Measurements from ENCODE around the gene CALCR. TPM values are rescaled to one million over a fixed set of nuclear protein-coding genes. Genes with fewer than 3 reads are reported as not detected.
A peak's percentile ranks its signal among the peaks of the same experiment; 100 is the strongest.

Gene CALCR
- not detected in 2 replicates for total RNA-seq (2022)
- percentile 5 among the genes with signal in this experiment for Bru-seq, nascent RNA
- percentile 13 among the genes with signal in this experiment for BruChase-seq, experiment 1, labeled RNA remaining after a 6-hour chase
- percentile 4 among the genes with signal in this experiment for BruChase-seq, experiment 2, labeled RNA remaining after a 2-hour chase
- long read RNA-seq = 0 reads

- BruUV-seq (replicated peaks) = no TSS peak
- intact Hi-C loops (cut with micrococcal nuclease; ENCODE audit: unreplicated experiment) = no loop called here
- CTCF ChIA-PET = no interaction called here
- Mint-ChIP-seq H3K9me3 (ENCODE audit: low read depth, unreplicated experiment) (no peaks in the 10 kb centered on the region), H3K4me3 (ENCODE audit: low read depth, unreplicated experiment) (peak within 1 kb of the TSS; percentile 66), H3K27ac (ENCODE audit: unreplicated experiment) (no peak within 1 kb of the TSS), H3K4me1 (ENCODE audit: low read depth, unreplicated experiment) (peaks cover 38% of the 10 kb centered on the region), H3K36me3 (ENCODE audit: insufficient read depth, unreplicated experiment) (peaks cover 6% of the 10 kb centered on the region), H3K27me3 (ENCODE audit: unreplicated experiment) (peaks cover 49% of the 10 kb centered on the region)
- TF ChIP-seq CTCF (IDR thresholded peaks at IDR 0.05; ENCODE audit: unreplicated experiment) = no peak
- peak; percentile 21 for DNase-seq
Measured at GRCh38 chr7:93574646-93575554, at the start of gene CALCR. Gene CALCR, minus strand, starts transcription at chr7:93574724. Its CDS starts 87,743 bp downstream, at chr7:93486981.

GRCh38 chr7:93623816-93624215, 49.3 kb upstream of the CALCR start:
- Mint-ChIP-seq H3K36me3 (ENCODE audit: insufficient read depth, unreplicated experiment) (peaks cover 5% of the 10 kb centered on the region), H3K27me3 (ENCODE audit: unreplicated experiment) (no peaks in the 10 kb centered on the region), H3K4me1 (ENCODE audit: low read depth, unreplicated experiment) (peaks cover 7% of the 10 kb centered on the region), H3K9me3 (ENCODE audit: low read depth, unreplicated experiment) (no peaks in the 10 kb centered on the region), H3K4me3 (ENCODE audit: low read depth, unreplicated experiment) (no peak overlapping the region), H3K27ac (ENCODE audit: unreplicated experiment) (no peak overlapping the region)
- no peak for DNase-seq
- no TSS peak for BruUV-seq (replicated peaks)
- intact Hi-C loops (cut with micrococcal nuclease; ENCODE audit: unreplicated experiment) = loop anchor here (5.0 to 10.0 kb wide), 2 partner anchors 601 to 653 kb away; no protein-coding TSS in a partner anchor
- TF ChIP-seq CTCF (IDR thresholded peaks at IDR 0.05; ENCODE audit: unreplicated experiment) = no peak
- CTCF ChIA-PET = no interaction called here

GRCh38 chr7:93622036-93623033, 47.8 kb upstream of the CALCR start:
- no TSS peak for BruUV-seq (replicated peaks)

More at GRCh38 chr7:93622036-93623033, 47.8 kb upstream of the CALCR start:
- H3K4me1 Mint-ChIP-seq (ENCODE audit: low read depth, unreplicated experiment) = peaks cover 7% of the 10 kb centered on the region
- peak overlapping the region; percentile 60 for H3K4me3 Mint-ChIP-seq (ENCODE audit: low read depth, unreplicated experiment)
- DNase-seq = peak; percentile 20
- TF ChIP-seq CTCF (IDR thresholded peaks at IDR 0.05; ENCODE audit: unreplicated experiment) = peak; percentile 59
- intact Hi-C loops (cut with micrococcal nuclease; ENCODE audit: unreplicated experiment) = loop anchor here (5.0 to 10.0 kb wide), 2 partner anchors 602 to 655 kb away; no protein-coding TSS in a partner anchor
- H3K36me3 Mint-ChIP-seq (ENCODE audit: insufficient read depth, unreplicated experiment) = peaks cover 5% of the 10 kb centered on the region
- no peaks in the 10 kb centered on the region for H3K27me3 Mint-ChIP-seq (ENCODE audit: unreplicated experiment)
- H3K9me3 Mint-ChIP-seq (ENCODE audit: low read depth, unreplicated experiment) = no peaks in the 10 kb centered on the region
- H3K27ac Mint-ChIP-seq (ENCODE audit: unreplicated experiment) = peak overlapping the region; percentile 60
- CTCF ChIA-PET = interaction anchor here (0.5 to 1.1 kb wide), 2 partner anchors 63 to 98 kb away, joined by 3 read pairs; no protein-coding TSS in a partner anchor

All from Calu3 (cell line).